NB4 (cell line): ENCODE data around the gene KCNQ1.

Source experiments
- MYC ChIP-seq: IDR thresholded peaks from 2 replicates; pipeline ENCODE4 v1.6.1; 2011; ENCODE audit warnings: low read depth, low read length
- POLR2A ChIP-seq: IDR thresholded peaks from 2 replicates; pipeline ENCODE4 v1.6.1; 2011; ENCODE audit warnings: mild to moderate bottlenecking; ENCODE audit not compliant: insufficient read length; ENCODE audit errors: extremely low read depth
- TF ChIP-seq, protein P1 (sequence below): IDR thresholded peaks from one replicate; pipeline ENCODE4 v1.5.1; 2012; ENCODE audit warnings: low read depth, low read length
- TF ChIP-seq, protein P2 (sequence below): IDR thresholded peaks from 2 replicates; pipeline ENCODE4 v1.6.1; 2011; ENCODE audit warnings: low read depth, low read length

GRCh38 chr11:2554338-2555207 is 109.8 kb downstream of the KCNQ1 start:
- TF ChIP-seq, protein P1, sequence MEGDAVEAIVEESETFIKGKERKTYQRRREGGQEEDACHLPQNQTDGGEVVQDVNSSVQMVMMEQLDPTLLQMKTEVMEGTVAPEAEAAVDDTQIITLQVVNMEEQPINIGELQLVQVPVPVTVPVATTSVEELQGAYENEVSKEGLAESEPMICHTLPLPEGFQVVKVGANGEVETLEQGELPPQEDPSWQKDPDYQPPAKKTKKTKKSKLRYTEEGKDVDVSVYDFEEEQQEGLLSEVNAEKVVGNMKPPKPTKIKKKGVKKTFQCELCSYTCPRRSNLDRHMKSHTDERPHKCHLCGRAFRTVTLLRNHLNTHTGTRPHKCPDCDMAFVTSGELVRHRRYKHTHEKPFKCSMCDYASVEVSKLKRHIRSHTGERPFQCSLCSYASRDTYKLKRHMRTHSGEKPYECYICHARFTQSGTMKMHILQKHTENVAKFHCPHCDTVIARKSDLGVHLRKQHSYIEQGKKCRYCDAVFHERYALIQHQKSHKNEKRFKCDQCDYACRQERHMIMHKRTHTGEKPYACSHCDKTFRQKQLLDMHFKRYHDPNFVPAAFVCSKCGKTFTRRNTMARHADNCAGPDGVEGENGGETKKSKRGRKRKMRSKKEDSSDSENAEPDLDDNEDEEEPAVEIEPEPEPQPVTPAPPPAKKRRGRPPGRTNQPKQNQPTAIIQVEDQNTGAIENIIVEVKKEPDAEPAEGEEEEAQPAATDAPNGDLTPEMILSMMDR = no peak
- no peak for TF ChIP-seq POLR2A
- TF ChIP-seq, protein P2, sequence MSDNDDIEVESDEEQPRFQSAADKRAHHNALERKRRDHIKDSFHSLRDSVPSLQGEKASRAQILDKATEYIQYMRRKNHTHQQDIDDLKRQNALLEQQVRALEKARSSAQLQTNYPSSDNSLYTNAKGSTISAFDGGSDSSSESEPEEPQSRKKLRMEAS = no peak
- no peak for TF ChIP-seq MYC
